ENCODE measurements around the gene CHST1.

CHST1 gene

DNA sequence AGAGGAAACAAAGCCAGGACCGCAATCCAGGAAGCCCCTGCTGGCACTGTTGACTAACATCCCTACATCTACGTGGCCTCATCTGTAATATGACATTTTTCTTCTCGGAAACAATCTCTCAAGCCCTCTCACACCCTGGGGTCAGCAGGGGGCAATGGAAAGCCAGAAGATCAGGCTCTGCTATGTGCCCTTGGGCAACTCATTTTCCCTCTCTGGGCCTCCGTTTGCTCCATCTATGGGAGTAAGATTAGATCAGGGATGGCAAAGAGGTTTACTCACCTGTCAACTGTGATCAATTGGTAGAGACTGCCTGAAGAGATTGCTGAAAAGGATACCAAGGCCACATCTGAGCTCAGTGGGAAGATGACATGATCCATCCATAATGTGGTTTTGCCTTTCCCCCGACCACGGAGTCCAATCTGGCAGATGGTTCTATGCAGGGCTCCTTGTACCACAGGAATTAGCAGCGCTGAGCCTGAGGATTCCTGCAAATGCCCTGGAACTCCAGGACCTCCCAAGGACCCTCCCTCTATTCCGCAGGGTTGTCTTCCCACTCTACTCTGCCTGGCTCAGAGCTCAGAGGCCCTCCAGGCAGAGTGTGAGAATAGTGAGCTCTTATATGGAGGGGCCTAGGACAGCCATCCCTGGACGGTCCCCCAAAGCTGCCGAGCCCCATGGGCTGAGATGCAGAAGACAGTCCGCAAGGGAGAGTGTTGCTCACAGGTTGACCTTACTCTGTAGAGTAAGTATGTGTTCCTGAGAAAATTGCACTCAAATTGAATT, 66.1 kb downstream of the CHST1 start:
- no peak for DNase-seq
